ENCODE results near the gene GFI1B. TPM values are rescaled to one million over a fixed set of nuclear protein-coding genes. Genes with fewer than 3 reads are reported as not detected.

Gene GFI1B
- total RNA-seq, 1 experiment from 2014 or later: 0.77 TPM

DNA sequence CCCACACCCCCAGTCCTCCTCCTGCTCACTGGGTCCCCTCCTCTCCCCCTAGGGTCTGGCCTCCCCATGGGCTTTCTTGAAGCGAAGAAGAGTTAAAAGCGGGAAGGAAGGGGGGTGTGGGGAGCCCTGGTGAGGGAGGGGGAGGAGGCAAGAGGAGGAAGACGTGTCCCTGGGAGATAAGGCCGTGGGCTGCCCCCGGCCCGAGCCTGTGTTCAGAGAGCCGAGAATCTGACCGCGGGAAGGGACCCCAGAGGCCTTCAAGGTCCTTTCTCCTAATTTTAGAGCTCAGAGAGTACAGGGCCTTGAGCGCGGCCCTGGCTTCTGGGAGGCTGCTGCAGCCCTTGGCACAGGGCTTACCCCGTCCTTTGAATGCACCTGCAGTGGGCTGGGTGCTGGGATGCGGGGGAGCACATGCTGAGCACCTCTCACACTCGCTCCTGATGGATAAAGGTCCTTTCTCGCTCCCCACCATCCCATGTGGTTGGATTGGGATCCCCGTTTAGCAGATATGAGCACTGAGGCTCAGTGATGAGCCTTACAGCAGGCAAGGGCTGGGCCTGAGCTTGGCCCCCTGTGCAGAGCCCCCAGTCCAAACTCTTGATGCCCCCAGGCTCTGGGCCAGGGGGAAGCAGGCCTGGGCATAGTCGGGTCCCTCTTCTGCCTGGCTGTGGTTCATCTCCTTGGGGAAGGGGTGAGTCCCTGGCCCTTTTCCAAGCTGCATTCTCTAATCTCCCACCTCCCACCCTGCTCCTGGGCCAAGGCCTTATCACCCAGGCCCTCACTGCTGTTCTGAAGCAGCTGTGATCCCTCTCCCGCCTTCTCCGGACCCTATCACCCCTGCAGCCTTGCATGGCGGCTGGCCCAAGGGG, 5.9 kb downstream of the GFI1B start:
- no peaks in the 10 kb centered on the region for H3K9me3 Mint-ChIP-seq
- peaks cover 5% of the 10 kb centered on the region for H3K27me3 Mint-ChIP-seq (ENCODE audit: low read depth)
- ATAC-seq: no peak
- H3K4me3 Mint-ChIP-seq: no peak overlapping the region
- peaks cover 4% of the 10 kb centered on the region for H3K4me1 Mint-ChIP-seq
- H3K27ac Mint-ChIP-seq: no peak overlapping the region
- ChIA-PET CTCF (interaction anchor here (0.8 to 1.6 kb wide), 3 partner anchors 13 to 83 kb away, joined by 3 read pairs; no protein-coding TSS in a partner anchor), POLR2A (no interaction called here)
- H3K36me3 Mint-ChIP-seq: no peaks in the 10 kb centered on the region
- DNase-seq (ENCODE audit: low spot score): no peak
- TF ChIP-seq JUN (CRISPR knock-in tag; IDR thresholded peaks at IDR 0.05) (no peak), GABPB1 (CRISPR knock-in tag; IDR thresholded peaks at IDR 0.05) (no peak), ZNF671 (CRISPR knock-in tag; IDR thresholded peaks at IDR 0.05) (no peak), ATF3 (CRISPR knock-in tag; conservative IDR thresholded peaks at IDR 0.05) (no peak), EMX1 (CRISPR knock-in tag; IDR thresholded peaks at IDR 0.05) (no peak), ZNF138 (CRISPR knock-in tag; conservative IDR thresholded peaks at IDR 0.05) (no peak), ZBTB21 (CRISPR knock-in tag; IDR thresholded peaks at IDR 0.05; ENCODE audit: borderline replicate concordance) (no peak), ZNF423 (CRISPR knock-in tag; IDR thresholded peaks at IDR 0.05) (no peak), SMAD3 (CRISPR knock-in tag; IDR thresholded peaks at IDR 0.05; ENCODE audit: borderline replicate concordance) (no peak), USF2 (CRISPR knock-in tag; IDR thresholded peaks at IDR 0.05) (no peak), TP53 (CRISPR knock-in tag; IDR thresholded peaks at IDR 0.05) (no peak), ZNF425 (CRISPR knock-in tag; conservative IDR thresholded peaks at IDR 0.05) (no peak), ZNF416 (CRISPR knock-in tag; IDR thresholded peaks at IDR 0.05) (no peak), AR (CRISPR knock-in tag; IDR thresholded peaks at IDR 0.05) (no peak)
- TF ChIP-seq, protein P1, sequence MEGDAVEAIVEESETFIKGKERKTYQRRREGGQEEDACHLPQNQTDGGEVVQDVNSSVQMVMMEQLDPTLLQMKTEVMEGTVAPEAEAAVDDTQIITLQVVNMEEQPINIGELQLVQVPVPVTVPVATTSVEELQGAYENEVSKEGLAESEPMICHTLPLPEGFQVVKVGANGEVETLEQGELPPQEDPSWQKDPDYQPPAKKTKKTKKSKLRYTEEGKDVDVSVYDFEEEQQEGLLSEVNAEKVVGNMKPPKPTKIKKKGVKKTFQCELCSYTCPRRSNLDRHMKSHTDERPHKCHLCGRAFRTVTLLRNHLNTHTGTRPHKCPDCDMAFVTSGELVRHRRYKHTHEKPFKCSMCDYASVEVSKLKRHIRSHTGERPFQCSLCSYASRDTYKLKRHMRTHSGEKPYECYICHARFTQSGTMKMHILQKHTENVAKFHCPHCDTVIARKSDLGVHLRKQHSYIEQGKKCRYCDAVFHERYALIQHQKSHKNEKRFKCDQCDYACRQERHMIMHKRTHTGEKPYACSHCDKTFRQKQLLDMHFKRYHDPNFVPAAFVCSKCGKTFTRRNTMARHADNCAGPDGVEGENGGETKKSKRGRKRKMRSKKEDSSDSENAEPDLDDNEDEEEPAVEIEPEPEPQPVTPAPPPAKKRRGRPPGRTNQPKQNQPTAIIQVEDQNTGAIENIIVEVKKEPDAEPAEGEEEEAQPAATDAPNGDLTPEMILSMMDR (IDR thresholded peaks at IDR 0.05): no peak
- TF ChIP-seq, protein P2, sequence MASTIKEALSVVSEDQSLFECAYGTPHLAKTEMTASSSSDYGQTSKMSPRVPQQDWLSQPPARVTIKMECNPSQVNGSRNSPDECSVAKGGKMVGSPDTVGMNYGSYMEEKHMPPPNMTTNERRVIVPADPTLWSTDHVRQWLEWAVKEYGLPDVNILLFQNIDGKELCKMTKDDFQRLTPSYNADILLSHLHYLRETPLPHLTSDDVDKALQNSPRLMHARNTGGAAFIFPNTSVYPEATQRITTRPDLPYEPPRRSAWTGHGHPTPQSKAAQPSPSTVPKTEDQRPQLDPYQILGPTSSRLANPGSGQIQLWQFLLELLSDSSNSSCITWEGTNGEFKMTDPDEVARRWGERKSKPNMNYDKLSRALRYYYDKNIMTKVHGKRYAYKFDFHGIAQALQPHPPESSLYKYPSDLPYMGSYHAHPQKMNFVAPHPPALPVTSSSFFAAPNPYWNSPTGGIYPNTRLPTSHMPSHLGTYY (CRISPR knock-in tag; IDR thresholded peaks at IDR 0.05): no peak
- TF ChIP-seq, protein P3, sequence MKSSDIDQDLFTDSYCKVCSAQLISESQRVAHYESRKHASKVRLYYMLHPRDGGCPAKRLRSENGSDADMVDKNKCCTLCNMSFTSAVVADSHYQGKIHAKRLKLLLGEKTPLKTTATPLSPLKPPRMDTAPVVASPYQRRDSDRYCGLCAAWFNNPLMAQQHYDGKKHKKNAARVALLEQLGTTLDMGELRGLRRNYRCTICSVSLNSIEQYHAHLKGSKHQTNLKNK (CRISPR knock-in tag; IDR thresholded peaks at IDR 0.05): no peak

All from WTC11 (cell line).